ENCODE measurements around the gene MRPS12. TPM values are rescaled to one million over a fixed set of nuclear protein-coding genes. Genes with fewer than 3 reads are reported as not detected.

MRPS12 gene
- total and polyA plus RNA-seq, 9 of the 15 experiments (the other 6 are each of a cell fraction or from before 2014, with no cell fraction given), result 8.1 to 174 (median 52.0) TPM

GRCh38 chr19:38975214-38975860 is 44.6 kb downstream of the MRPS12 start, which contains the start of gene FBXO17 (continued):
- TF ChIP-seq HNRNPLL (IDR thresholded peaks at IDR 0.05; ENCODE audit: low read depth, low read length, poor library complexity, severe bottlenecking) (no peak), E2F1 (CRISPR knock-in tag; IDR thresholded peaks at IDR 0.05) (no peak), ZNF436 (CRISPR knock-in tag; IDR thresholded peaks at IDR 0.05) (peak; percentile 39; the same call in 1 of the 2 replicates), U2AF2 (optimal IDR thresholded peaks at IDR 0.05; ENCODE audit: low read depth, low read length) (no peak), NFYB (IDR thresholded peaks at IDR 0.05; ENCODE audit: extremely low read depth, insufficient read length) (no peak), NEUROD1 (IDR thresholded peaks at IDR 0.05; ENCODE audit: borderline replicate concordance, low read depth, low read length, partially characterized antibody) (no peak), ZKSCAN1 (IDR thresholded peaks at IDR 0.05; ENCODE audit: low read depth, low read length) (no peak), NBN (IDR thresholded peaks at IDR 0.05; ENCODE audit: low read depth) (no peak), PML (IDR thresholded peaks at IDR 0.05; ENCODE audit: low read length) (no peak), ZNF24 (IDR thresholded peaks at IDR 0.05) (no peak), NR2C1 (IDR thresholded peaks at IDR 0.05) (no peak), NR2C1 (tag; IDR thresholded peaks at IDR 0.05) (no peak), ZNF431 (CRISPR knock-in tag; IDR thresholded peaks at IDR 0.05) (no peak), HMG20A (CRISPR knock-in tag; conservative IDR thresholded peaks at IDR 0.05) (no peak), ZNF316 (IDR thresholded peaks at IDR 0.05) (no peak), FOXK1 (CRISPR knock-in tag; IDR thresholded peaks at IDR 0.05; ENCODE audit: borderline replicate concordance) (no peak), RREB1 (CRISPR knock-in tag; IDR thresholded peaks at IDR 0.05) (no peak), MITF (IDR thresholded peaks at IDR 0.05) (no peak), HOMEZ (CRISPR knock-in tag; IDR thresholded peaks at IDR 0.05) (no peak)
